Activated naive CD4-positive, alpha-beta T cell treated with anti-CD3 and anti-CD28 coated beads for 36 hours (primary cell): ENCODE data around the gene DKK2. TPM values are rescaled to one million over a fixed set of nuclear protein-coding genes. Genes with fewer than 3 reads are reported as not detected.

ENCODE experiments used
- CTCF ChIA-PET: fragments of 350-600 bp; sonication (Branson Sonifier 250); formaldehyde crosslinking; loops from one replicate; lab custom pipeline; 2021; ENCODE audit warnings: antibody characterized with exemption; lab: Charles Lee
- DNase-seq: peaks from one replicate; pipeline ENCODE4 v3.0.0-alpha.2; 2020
- H3K27ac Mint-ChIP-seq: one replicate; pipeline ENCODE4 v1.8.0; 2021; ENCODE audit warnings: mild to moderate bottlenecking, mixed read lengths
- H3K27me3 Mint-ChIP-seq: one replicate; pipeline ENCODE4 v1.8.0; 2021; ENCODE audit warnings: low read depth, mixed read lengths
- H3K36me3 Mint-ChIP-seq: one replicate; pipeline ENCODE4 v1.8.0; 2021; ENCODE audit warnings: low read depth, mixed read lengths
- H3K4me1 Mint-ChIP-seq: one replicate; pipeline ENCODE4 v1.8.0; 2021; ENCODE audit warnings: low read depth, mixed read lengths
- H3K4me3 Mint-ChIP-seq: one replicate; pipeline ENCODE4 v1.8.0; 2021; ENCODE audit warnings: mild to moderate bottlenecking, moderate library complexity, mixed read lengths
- H3K9me3 Mint-ChIP-seq: one replicate; pipeline ENCODE4 v1.8.0; 2021; ENCODE audit warnings: mixed read lengths
- intact Hi-C: fragments of 100-400 bp; cut with micrococcal nuclease; formaldehyde crosslinking; loops from one replicate; pipeline ENCODE4 v1.15.1; 2023
- total RNA-seq, 2 experiments: library from RNA; stranded (reverse); gene quantifications; one replicate each; pipeline ENCODE4 v1.2.3, GENCODE V29; 2021

DKK2 gene
- total RNA-seq, 2 experiments from 2014 or later: not detected

DNA sequence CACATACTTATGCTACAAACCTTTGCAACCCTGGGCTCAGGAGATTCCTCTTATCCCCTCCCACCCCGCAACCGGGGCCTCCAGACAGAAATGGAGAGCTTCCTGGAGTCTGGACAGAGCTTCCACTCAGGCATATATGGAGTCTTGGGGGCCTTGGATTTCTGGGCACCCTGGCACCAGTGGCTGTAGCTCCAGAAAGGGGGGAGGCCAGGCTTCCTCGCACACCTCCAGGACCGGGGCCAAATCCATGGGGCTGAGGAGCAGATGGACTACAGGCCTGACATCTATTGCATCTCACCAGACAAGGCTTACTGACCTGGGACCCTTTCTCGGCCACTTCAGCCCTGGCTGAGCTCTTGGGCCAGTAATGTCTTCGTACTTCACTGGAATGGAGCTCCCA, 143.3 kb downstream of the DKK2 start:
- H3K27me3 Mint-ChIP-seq: no peaks in the 10 kb centered on the region
- H3K36me3 Mint-ChIP-seq: no peaks in the 10 kb centered on the region
- no peak for DNase-seq
- no peak overlapping the region for H3K4me3 Mint-ChIP-seq
- H3K4me1 Mint-ChIP-seq: no peaks in the 10 kb centered on the region
- H3K9me3 Mint-ChIP-seq: peaks cover 6% of the 10 kb centered on the region
- intact Hi-C loops: no loop called here
- CTCF ChIA-PET: no interaction called here
- no peak overlapping the region for H3K27ac Mint-ChIP-seq

DNA sequence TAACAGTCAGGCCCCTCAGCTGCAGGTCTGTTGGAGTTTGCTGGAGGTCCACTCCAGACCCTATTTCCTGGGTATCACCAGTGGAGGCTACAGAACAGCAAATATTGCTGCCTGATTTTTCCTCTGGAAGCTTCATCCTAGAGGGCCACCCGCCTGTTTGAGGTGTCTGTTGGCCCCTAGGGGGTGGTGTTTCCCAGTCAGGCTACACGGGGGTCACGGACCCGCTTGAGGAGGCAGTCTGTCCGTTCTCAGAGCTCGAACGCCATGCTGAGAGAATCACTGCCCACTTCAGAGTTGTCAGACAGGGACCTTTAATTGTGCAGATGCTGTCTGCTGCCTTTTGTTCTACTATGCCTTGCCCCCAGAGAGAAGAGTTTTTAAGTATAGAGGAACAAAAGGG, 160.8 kb downstream of the DKK2 start:
- no peaks in the 10 kb centered on the region for H3K27me3 Mint-ChIP-seq
- peaks cover 4% of the 10 kb centered on the region for H3K9me3 Mint-ChIP-seq

More for the DNA sequence above, 160.8 kb downstream of the DKK2 start:
- Mint-ChIP-seq H3K36me3 (no peaks in the 10 kb centered on the region), H3K4me1 (no peaks in the 10 kb centered on the region), H3K4me3 (no peak overlapping the region), H3K27ac (no peak overlapping the region)
- DNase-seq: no peak
- CTCF ChIA-PET: no interaction called here
- intact Hi-C loops: no loop called here
